Endothelial cell (in vitro differentiated cells): ENCODE measurements around the gene PPP1R9A. TPM values are rescaled to one million over a fixed set of nuclear protein-coding genes. Genes with fewer than 3 reads are reported as not detected.

Experiments
- DNase-seq: peaks from one replicate; pipeline ENCODE4 v3.0.0; 2021; ENCODE audit warnings: low spot score
- H3K27ac Mint-ChIP-seq: one replicate; pipeline ENCODE4 v1.8.0; 2021; ENCODE audit warnings: mixed read lengths, inconsistent platforms; ENCODE audit not compliant: unreplicated experiment
- H3K27me3 Mint-ChIP-seq: one replicate; pipeline ENCODE4 v1.8.0; 2021; ENCODE audit warnings: mild to moderate bottlenecking, moderate library complexity, mixed read lengths, inconsistent platforms; ENCODE audit not compliant: unreplicated experiment
- H3K36me3 Mint-ChIP-seq: one replicate; pipeline ENCODE4 v1.8.0; 2021; ENCODE audit warnings: mild to moderate bottlenecking, low read depth, mixed read lengths, inconsistent platforms; ENCODE audit not compliant: unreplicated experiment
- H3K4me1 Mint-ChIP-seq: one replicate; pipeline ENCODE4 v1.8.0; 2021; ENCODE audit warnings: mild to moderate bottlenecking, mixed read lengths, inconsistent platforms; ENCODE audit not compliant: unreplicated experiment
- H3K4me3 Mint-ChIP-seq: one replicate; pipeline ENCODE4 v1.8.0; 2021; ENCODE audit warnings: mild to moderate bottlenecking, mixed read lengths, inconsistent platforms; ENCODE audit not compliant: unreplicated experiment
- H3K9me3 Mint-ChIP-seq: one replicate; pipeline ENCODE4 v1.8.0; 2021; ENCODE audit warnings: mixed read lengths, inconsistent platforms; ENCODE audit not compliant: unreplicated experiment
- total RNA-seq: library from RNA; stranded (reverse); fragmentation: NEBNext Ultra II Directional; extraction: Animal tissue kit (Norgen Biotek cat#: 25700); gene quantifications from one replicate; pipeline ENCODE4 v1.2.1, GENCODE V29; 2021; ENCODE audit not compliant: unreplicated experiment
- TF ChIP-seq, protein P1 (sequence below): fragments of 200-600 bp; sonication (generic); IDR thresholded peaks from one replicate; pipeline ENCODE4 v1.5.0; 2021; ENCODE audit warnings: antibody characterized with exemption; ENCODE audit not compliant: unreplicated experiment

PPP1R9A gene
- total RNA-seq, 1 donor from 2014 or later: 22.2 TPM

DNA sequence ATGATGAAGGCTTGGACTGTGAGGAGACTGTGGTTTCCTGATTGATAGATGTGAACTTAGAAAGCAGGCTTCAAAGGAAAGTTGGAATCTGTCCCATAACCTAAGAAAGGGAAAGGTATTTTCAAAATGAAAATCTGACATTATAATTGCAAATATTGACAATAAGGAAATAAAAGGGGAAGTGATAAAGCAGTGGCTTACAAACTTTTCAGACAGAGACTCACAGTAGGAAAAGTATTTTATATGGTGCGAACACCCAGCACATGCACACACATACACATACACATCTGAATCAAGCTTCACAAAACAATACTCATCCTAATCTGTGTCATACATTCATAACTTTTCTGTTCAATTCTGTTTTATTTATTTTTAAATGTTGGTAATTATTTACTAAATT, 412.2 kb downstream of the PPP1R9A start:
- Mint-ChIP-seq H3K36me3 (peaks cover 2% of the 10 kb centered on the region), H3K27ac (no peak overlapping the region), H3K27me3 (no peaks in the 10 kb centered on the region), H3K9me3 (no peaks in the 10 kb centered on the region), H3K4me1 (peaks cover 1% of the 10 kb centered on the region), H3K4me3 (no peak overlapping the region)
- no peak for DNase-seq
- TF ChIP-seq, protein P1, sequence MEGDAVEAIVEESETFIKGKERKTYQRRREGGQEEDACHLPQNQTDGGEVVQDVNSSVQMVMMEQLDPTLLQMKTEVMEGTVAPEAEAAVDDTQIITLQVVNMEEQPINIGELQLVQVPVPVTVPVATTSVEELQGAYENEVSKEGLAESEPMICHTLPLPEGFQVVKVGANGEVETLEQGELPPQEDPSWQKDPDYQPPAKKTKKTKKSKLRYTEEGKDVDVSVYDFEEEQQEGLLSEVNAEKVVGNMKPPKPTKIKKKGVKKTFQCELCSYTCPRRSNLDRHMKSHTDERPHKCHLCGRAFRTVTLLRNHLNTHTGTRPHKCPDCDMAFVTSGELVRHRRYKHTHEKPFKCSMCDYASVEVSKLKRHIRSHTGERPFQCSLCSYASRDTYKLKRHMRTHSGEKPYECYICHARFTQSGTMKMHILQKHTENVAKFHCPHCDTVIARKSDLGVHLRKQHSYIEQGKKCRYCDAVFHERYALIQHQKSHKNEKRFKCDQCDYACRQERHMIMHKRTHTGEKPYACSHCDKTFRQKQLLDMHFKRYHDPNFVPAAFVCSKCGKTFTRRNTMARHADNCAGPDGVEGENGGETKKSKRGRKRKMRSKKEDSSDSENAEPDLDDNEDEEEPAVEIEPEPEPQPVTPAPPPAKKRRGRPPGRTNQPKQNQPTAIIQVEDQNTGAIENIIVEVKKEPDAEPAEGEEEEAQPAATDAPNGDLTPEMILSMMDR: no peak

DNA sequence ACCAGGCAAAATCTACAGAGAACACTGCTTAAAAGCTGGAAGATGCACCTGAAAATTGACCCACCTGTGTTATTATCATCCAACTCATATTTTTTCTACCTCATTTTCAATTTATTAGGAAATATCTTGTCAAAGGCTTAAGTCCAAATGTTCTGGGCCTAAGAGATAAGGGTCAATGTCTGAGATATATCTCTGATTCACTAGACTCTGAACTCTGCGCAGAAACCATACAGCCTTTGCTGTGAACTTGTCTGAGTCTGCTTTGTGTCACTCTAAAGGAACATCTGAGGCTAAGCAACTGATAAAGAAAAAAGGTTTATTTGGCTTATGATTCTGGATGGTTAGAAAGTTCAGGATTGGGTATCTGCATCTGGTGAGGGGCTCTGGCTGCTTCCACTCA, 413.3 kb downstream of the PPP1R9A start:
- Mint-ChIP-seq H3K27me3 (peaks cover 2% of the 10 kb centered on the region), H3K27ac (no peak overlapping the region), H3K9me3 (no peaks in the 10 kb centered on the region), H3K36me3 (no peaks in the 10 kb centered on the region), H3K4me1 (no peaks in the 10 kb centered on the region), H3K4me3 (no peak overlapping the region)
- TF ChIP-seq, protein P1: no peak
- DNase-seq: no peak

DNA sequence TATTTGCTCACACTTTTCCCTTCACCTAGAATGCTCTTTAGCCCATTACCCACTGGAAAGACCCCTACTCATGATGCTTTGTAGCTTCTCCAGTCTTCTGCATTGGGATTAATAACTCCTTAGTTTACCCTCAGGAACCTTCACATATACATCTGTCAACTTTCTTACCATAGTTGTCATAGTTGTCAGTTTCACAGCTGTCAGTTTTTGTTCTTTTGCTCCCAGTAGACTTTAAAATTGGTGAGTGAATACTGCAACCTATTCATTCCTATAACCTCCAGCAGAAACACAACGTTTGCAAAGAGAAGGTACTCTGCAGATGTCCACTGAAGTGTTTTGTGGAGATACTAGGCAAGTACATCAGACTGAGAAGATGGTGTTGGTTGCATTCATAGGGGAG, 414.3 kb downstream of the PPP1R9A start:
- TF ChIP-seq, protein P1: no peak
- no peaks in the 10 kb centered on the region for H3K36me3 Mint-ChIP-seq
- no peak overlapping the region for H3K4me3 Mint-ChIP-seq
- DNase-seq: no peak
- H3K9me3 Mint-ChIP-seq: no peaks in the 10 kb centered on the region
- no peak overlapping the region for H3K27ac Mint-ChIP-seq
- H3K27me3 Mint-ChIP-seq: peaks cover 2% of the 10 kb centered on the region
- no peaks in the 10 kb centered on the region for H3K4me1 Mint-ChIP-seq

DNA sequence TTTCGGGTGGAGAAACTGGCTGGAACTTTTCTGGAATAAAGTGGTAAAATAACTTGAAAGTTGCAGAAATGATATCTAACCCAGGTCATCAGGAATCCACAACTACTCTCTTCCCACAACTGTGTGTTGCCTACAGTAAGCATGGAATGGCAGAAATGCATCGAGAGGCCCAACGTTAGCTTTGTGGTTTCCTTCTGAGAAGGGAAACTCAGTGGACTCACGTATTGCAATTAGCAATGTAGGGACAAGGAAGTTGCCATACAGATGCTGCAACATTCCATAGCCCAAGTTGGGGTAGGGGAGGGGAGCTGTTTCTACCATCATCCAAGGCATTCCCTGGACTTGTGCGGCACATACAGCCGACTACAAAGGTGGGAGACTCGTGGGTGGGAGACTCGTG, 415.0 kb downstream of the PPP1R9A start:
- Mint-ChIP-seq H3K4me3 (no peak overlapping the region), H3K4me1 (no peaks in the 10 kb centered on the region), H3K36me3 (no peaks in the 10 kb centered on the region), H3K9me3 (no peaks in the 10 kb centered on the region), H3K27me3 (peaks cover 2% of the 10 kb centered on the region), H3K27ac (no peak overlapping the region)
- DNase-seq: no peak
- TF ChIP-seq, protein P1: no peak

DNA sequence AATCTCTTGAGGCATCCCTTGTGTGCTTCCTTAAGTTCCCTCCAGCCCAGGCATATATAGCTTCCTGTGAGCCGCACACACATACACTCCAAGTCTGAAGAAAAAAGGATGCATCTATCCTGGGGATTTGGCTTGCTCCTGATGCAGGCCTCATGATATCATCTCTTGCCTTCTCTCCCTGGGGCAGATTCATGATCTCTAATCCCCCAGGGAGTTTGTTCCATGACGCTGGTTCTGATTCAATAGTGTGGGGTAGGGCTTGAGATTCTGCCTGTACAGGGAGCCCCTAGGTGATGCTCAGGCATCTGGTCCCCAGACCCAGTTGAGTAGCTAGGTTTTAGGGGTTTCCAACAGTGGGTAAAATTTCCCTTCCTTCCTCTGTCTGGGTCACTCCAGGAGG, 415.5 kb downstream of the PPP1R9A start:
- H3K9me3 Mint-ChIP-seq: no peaks in the 10 kb centered on the region
- H3K27me3 Mint-ChIP-seq: peaks cover 2% of the 10 kb centered on the region
- H3K4me1 Mint-ChIP-seq: no peaks in the 10 kb centered on the region
- TF ChIP-seq, protein P1: no peak
- H3K4me3 Mint-ChIP-seq: no peak overlapping the region
- DNase-seq: no peak
- no peak overlapping the region for H3K27ac Mint-ChIP-seq
- H3K36me3 Mint-ChIP-seq: no peaks in the 10 kb centered on the region
